ENCODE results near the gene KCNQ1.

KCNQ1 gene

GRCh38 chr11:2731130-2732125 is 286.6 kb downstream of the KCNQ1 start:
- Histone ChIP-seq H3K27me3 (ENCODE audit: control insufficient read depth in 1 of 2, insufficient read depth in 1 of 2, low read length in 2 of 2) (peaks cover 0 to 5% of the 10 kb centered on the region in 2 experiments), H3K4me1 (ENCODE audit: control insufficient read depth, insufficient read depth, low read depth, low read length) (peaks cover 51% of the 10 kb centered on the region), H4K8ac (ENCODE audit: low read length) (no peak overlapping the region), H3K23ac (ENCODE audit: low read length in 2 of 2) (no peak overlapping the region), H3K14ac (ENCODE audit: low read length in 2 of 2) (no peak overlapping the region), H3K18ac (ENCODE audit: low read depth in 1 of 2, low read length in 2 of 2) (no peak overlapping the region), H2BK15ac (ENCODE audit: low read depth, poor library complexity, severe bottlenecking) (peak overlapping the region; percentile 9), H3K4ac (ENCODE audit: low read depth in 1 of 2, low read length in 2 of 2) (no peak overlapping the region), H3K79me1 (replicated peaks; ENCODE audit: low read length, poor library complexity, severe bottlenecking) (no peaks in the 10 kb centered on the region), H3K9ac (ENCODE audit: low read length) (no peak overlapping the region), H3K4me2 (ENCODE audit: low read length, poor library complexity, severe bottlenecking) (no peak overlapping the region), H3K4me3 (ENCODE audit: insufficient read depth in 1 of 2, low read depth in 1 of 2, low read length in 2 of 2) (no peak overlapping the region), H3K9me3 (ENCODE audit: control insufficient read depth, low read length) (peaks cover 9% of the 10 kb centered on the region), H2AK5ac (ENCODE audit: low read length, severe bottlenecking) (peak overlapping the region; percentile 41), H2BK12ac (ENCODE audit: low read length in 2 of 2) (no peak overlapping the region), H4K91ac (ENCODE audit: low read length) (peak overlapping the region; percentile 21), H3K27ac (ENCODE audit: low read length, poor library complexity, severe bottlenecking) (no peak overlapping the region), H3K36me3 (ENCODE audit: control insufficient read depth in 1 of 2, insufficient read depth in 2 of 2, low read depth in 1 of 2, low read length in 2 of 2) (no peaks in the 10 kb centered on the region), H2BK5ac (ENCODE audit: low read depth, low read length, poor library complexity, severe bottlenecking) (no peak overlapping the region), H2BK120ac (ENCODE audit: low read depth, low read length) (no peak overlapping the region), H2AFZ (ENCODE audit: low read depth, low read length) (no peak overlapping the region)
- DNase-seq, result no peak
- 92% methylated on average over 28 of the region's 28 CpGs for WGBS

DNA sequence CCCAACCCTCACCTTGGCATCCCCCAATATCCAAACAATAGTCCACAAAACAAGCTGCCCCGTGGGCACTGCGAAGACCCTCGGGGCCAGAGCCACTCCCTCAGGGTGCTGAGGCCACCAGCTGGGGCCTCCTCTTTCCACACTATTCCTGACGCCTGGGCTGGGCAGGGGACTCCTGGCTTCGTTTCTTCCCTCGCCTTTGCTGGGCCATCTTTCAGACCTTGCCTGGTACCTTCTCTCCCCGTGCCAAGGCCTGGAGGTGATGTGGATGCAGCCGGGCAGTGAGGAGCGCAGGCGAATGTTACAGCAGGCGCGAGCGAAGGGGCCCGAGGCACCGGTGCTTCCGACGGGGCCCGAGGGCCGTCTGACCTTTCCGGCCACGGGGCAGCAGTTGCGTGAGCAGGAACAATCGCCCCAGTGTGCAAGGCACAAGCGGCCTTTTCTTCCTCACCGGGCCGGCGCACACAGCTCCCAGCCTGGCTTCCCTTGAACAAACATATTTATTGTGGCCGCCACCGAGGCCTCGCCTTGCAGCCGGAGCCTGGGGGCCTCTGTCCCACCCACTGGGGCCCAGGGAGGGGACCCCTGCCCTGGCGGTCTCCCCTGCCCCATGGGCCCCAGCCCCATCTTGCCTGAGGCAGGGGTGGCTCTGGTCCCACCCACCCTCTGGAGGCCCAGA is 287.6 kb downstream of the KCNQ1 start:
- Histone ChIP-seq H2BK12ac (ENCODE audit: low read length in 2 of 2) (no peak overlapping the region), H4K91ac (ENCODE audit: low read length) (no peak overlapping the region), H3K27ac (ENCODE audit: low read length, poor library complexity, severe bottlenecking) (no peak overlapping the region), H2AK5ac (ENCODE audit: low read length, severe bottlenecking) (peak overlapping the region; percentile 27), H3K18ac (ENCODE audit: low read depth in 1 of 2, low read length in 2 of 2) (no peak overlapping the region), H2BK15ac (ENCODE audit: low read depth, poor library complexity, severe bottlenecking) (no peak overlapping the region), H3K9ac (ENCODE audit: low read length) (no peak overlapping the region), H3K36me3 (ENCODE audit: control insufficient read depth in 1 of 2, insufficient read depth in 2 of 2, low read depth in 1 of 2, low read length in 2 of 2) (no peaks in the 10 kb centered on the region), H2BK120ac (ENCODE audit: low read depth, low read length) (no peak overlapping the region), H3K4ac (ENCODE audit: low read depth in 1 of 2, low read length in 2 of 2) (no peak overlapping the region), H3K4me3 (ENCODE audit: insufficient read depth in 1 of 2, low read depth in 1 of 2, low read length in 2 of 2) (no peak overlapping the region), H3K79me1 (replicated peaks; ENCODE audit: low read length, poor library complexity, severe bottlenecking) (no peaks in the 10 kb centered on the region), H2BK5ac (ENCODE audit: low read depth, low read length, poor library complexity, severe bottlenecking) (no peak overlapping the region), H3K4me1 (ENCODE audit: control insufficient read depth, insufficient read depth, low read depth, low read length) (peaks cover 57% of the 10 kb centered on the region), H3K9me3 (ENCODE audit: control insufficient read depth, low read length) (peaks cover 3% of the 10 kb centered on the region), H4K8ac (ENCODE audit: low read length) (no peak overlapping the region), H3K23ac (ENCODE audit: low read length in 2 of 2) (no peak overlapping the region), H3K27me3 (ENCODE audit: control insufficient read depth in 1 of 2, insufficient read depth in 1 of 2, low read length in 2 of 2) (peaks cover 0 to 5% of the 10 kb centered on the region in 2 experiments), H2AFZ (ENCODE audit: low read depth, low read length) (no peak overlapping the region), H3K4me2 (ENCODE audit: low read length, poor library complexity, severe bottlenecking) (no peak overlapping the region), H3K14ac (ENCODE audit: low read length in 2 of 2) (no peak overlapping the region)
- 92% methylated on average over 32 of the region's 32 CpGs for WGBS
- DNase-seq, result no peak

GRCh38 chr11:2732940-2733628 is 288.3 kb downstream of the KCNQ1 start:
- H4K8ac ChIP-seq (ENCODE audit: low read length), result no peak overlapping the region
- no peak overlapping the region for H2AFZ ChIP-seq (ENCODE audit: low read depth, low read length)
- no peaks in the 10 kb centered on the region for H3K36me3 ChIP-seq (ENCODE audit: control insufficient read depth in 1 of 2, insufficient read depth in 2 of 2, low read depth in 1 of 2, low read length in 2 of 2)
- H2BK12ac ChIP-seq (ENCODE audit: low read length in 2 of 2), result peak overlapping the region in 1 of 2 experiments; percentile 34
- no peaks in the 10 kb centered on the region for H3K79me1 ChIP-seq (replicated peaks; ENCODE audit: low read length, poor library complexity, severe bottlenecking)
- H3K23ac ChIP-seq (ENCODE audit: low read length in 2 of 2), result no peak overlapping the region
- H2BK15ac ChIP-seq (ENCODE audit: low read depth, poor library complexity, severe bottlenecking), result no peak overlapping the region
- peaks cover 64% of the 10 kb centered on the region for H3K4me1 ChIP-seq (ENCODE audit: control insufficient read depth, insufficient read depth, low read depth, low read length)
- no peak overlapping the region for H3K4me2 ChIP-seq (ENCODE audit: low read length, poor library complexity, severe bottlenecking)
- no peak overlapping the region for H2AK5ac ChIP-seq (ENCODE audit: low read length, severe bottlenecking)
- H4K91ac ChIP-seq (ENCODE audit: low read length), result no peak overlapping the region
- H3K4me3 ChIP-seq (ENCODE audit: insufficient read depth in 1 of 2, low read depth in 1 of 2, low read length in 2 of 2), result no peak overlapping the region
- 85% methylated on average over 12 of the region's 12 CpGs for WGBS
- H3K27me3 ChIP-seq (ENCODE audit: control insufficient read depth in 1 of 2, insufficient read depth in 1 of 2, low read length in 2 of 2), result peaks cover 0 to 5% of the 10 kb centered on the region in 2 experiments
- no peak overlapping the region for H3K9ac ChIP-seq (ENCODE audit: low read length)
- no peak overlapping the region for H2BK120ac ChIP-seq (ENCODE audit: low read depth, low read length)
- H3K9me3 ChIP-seq (ENCODE audit: control insufficient read depth, low read length), result no peaks in the 10 kb centered on the region
- no peak overlapping the region for H3K4ac ChIP-seq (ENCODE audit: low read depth in 1 of 2, low read length in 2 of 2)
- no peak overlapping the region for H2BK5ac ChIP-seq (ENCODE audit: low read depth, low read length, poor library complexity, severe bottlenecking)
- no peak overlapping the region for H3K18ac ChIP-seq (ENCODE audit: low read depth in 1 of 2, low read length in 2 of 2)
- DNase-seq, result no peak
- no peak overlapping the region for H3K14ac ChIP-seq (ENCODE audit: low read length in 2 of 2)
- H3K27ac ChIP-seq (ENCODE audit: low read length, poor library complexity, severe bottlenecking), result no peak overlapping the region

All from mesenchymal stem cell (in vitro differentiated cells and primary cell).